Glutamatergic neuron (in vitro differentiated cells): ENCODE data around the gene ENO1. TPM values are rescaled to one million over a fixed set of nuclear protein-coding genes. Genes with fewer than 3 reads are reported as not detected.

ENCODE experiments used
- DNase-seq: peaks from one replicate; pipeline ENCODE4 v3.0.0; 2022
- H3K27ac Mint-ChIP-seq: one replicate; pipeline ENCODE4 v1.8.0; 2020; ENCODE audit warnings: mild to moderate bottlenecking, mixed read lengths, inconsistent platforms; ENCODE audit not compliant: unreplicated experiment
- H3K27me3 Mint-ChIP-seq: one replicate; pipeline ENCODE4 v1.8.0; 2020; ENCODE audit warnings: mild to moderate bottlenecking, moderate library complexity, mixed read lengths, inconsistent platforms; ENCODE audit not compliant: unreplicated experiment
- H3K36me3 Mint-ChIP-seq: one replicate; pipeline ENCODE4 v1.8.0; 2020; ENCODE audit warnings: mild to moderate bottlenecking, mixed read lengths, inconsistent platforms; ENCODE audit not compliant: unreplicated experiment
- H3K4me1 Mint-ChIP-seq: one replicate; pipeline ENCODE4 v1.8.0; 2020; ENCODE audit warnings: mild to moderate bottlenecking, low read depth, mixed read lengths, inconsistent platforms; ENCODE audit not compliant: unreplicated experiment
- H3K4me3 Mint-ChIP-seq: one replicate; pipeline ENCODE4 v1.8.0; 2020; ENCODE audit warnings: mild to moderate bottlenecking, mixed read lengths, inconsistent platforms; ENCODE audit not compliant: unreplicated experiment
- H3K9me3 Mint-ChIP-seq: one replicate; pipeline ENCODE4 v1.8.0; 2020; ENCODE audit warnings: mild to moderate bottlenecking, moderate library complexity, mixed read lengths, inconsistent platforms; ENCODE audit not compliant: unreplicated experiment
- total RNA-seq: library from RNA; stranded (reverse); fragmentation: NEBNext Ultra II Directional; extraction: Animal tissue kit (Norgen Biotek cat#: 25700); gene quantifications from one replicate; pipeline ENCODE4 v1.2.1, GENCODE V29; 2021; ENCODE audit not compliant: unreplicated experiment
- TF ChIP-seq, protein P1 (sequence below): fragments of 200-600 bp; sonication (generic); IDR thresholded peaks from one replicate; pipeline ENCODE4 v1.5.0; 2021; ENCODE audit not compliant: partially characterized antibody, unreplicated experiment

ENO1 gene
- total RNA-seq, 1 donor from 2014 or later: 357 TPM

DNA sequence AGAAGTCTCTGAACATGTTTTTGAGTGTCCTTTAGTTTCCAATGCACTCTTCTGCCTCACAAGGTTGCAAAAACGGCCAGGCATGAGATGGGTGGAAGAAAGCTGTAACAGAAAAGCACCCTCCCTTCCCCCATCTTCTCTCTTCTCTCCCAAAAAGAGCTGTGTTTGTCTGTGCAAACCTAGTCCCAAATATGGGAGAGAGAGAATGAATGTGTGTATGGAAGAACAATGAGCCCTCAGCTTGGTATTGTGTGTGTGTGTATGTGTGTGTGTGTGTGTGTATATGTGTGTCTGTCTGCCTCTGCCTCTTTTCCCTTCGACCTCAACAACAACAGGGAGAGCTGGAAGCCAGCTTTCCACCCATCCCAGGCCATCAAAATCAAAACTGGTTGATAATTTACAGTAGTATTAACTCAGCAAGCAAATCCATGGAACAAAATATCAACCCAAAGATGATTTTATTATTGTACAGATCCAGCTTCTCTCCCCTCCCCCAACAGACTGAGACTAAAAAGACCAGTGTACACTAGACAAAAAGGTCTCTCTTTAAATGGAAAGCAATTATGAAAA lies 62.8 kb downstream of the ENO1 start:
- peak overlapping the region; percentile 100 for H3K27ac Mint-ChIP-seq
- H3K4me1 Mint-ChIP-seq: peaks cover 28% of the 10 kb centered on the region
- no peak for DNase-seq
- H3K36me3 Mint-ChIP-seq: no peaks in the 10 kb centered on the region
- peaks cover 20% of the 10 kb centered on the region for H3K27me3 Mint-ChIP-seq
- peak overlapping the region; percentile 100 for H3K4me3 Mint-ChIP-seq
- H3K9me3 Mint-ChIP-seq: peaks cover 25% of the 10 kb centered on the region
- TF ChIP-seq, protein P1, sequence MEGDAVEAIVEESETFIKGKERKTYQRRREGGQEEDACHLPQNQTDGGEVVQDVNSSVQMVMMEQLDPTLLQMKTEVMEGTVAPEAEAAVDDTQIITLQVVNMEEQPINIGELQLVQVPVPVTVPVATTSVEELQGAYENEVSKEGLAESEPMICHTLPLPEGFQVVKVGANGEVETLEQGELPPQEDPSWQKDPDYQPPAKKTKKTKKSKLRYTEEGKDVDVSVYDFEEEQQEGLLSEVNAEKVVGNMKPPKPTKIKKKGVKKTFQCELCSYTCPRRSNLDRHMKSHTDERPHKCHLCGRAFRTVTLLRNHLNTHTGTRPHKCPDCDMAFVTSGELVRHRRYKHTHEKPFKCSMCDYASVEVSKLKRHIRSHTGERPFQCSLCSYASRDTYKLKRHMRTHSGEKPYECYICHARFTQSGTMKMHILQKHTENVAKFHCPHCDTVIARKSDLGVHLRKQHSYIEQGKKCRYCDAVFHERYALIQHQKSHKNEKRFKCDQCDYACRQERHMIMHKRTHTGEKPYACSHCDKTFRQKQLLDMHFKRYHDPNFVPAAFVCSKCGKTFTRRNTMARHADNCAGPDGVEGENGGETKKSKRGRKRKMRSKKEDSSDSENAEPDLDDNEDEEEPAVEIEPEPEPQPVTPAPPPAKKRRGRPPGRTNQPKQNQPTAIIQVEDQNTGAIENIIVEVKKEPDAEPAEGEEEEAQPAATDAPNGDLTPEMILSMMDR: no peak

DNA sequence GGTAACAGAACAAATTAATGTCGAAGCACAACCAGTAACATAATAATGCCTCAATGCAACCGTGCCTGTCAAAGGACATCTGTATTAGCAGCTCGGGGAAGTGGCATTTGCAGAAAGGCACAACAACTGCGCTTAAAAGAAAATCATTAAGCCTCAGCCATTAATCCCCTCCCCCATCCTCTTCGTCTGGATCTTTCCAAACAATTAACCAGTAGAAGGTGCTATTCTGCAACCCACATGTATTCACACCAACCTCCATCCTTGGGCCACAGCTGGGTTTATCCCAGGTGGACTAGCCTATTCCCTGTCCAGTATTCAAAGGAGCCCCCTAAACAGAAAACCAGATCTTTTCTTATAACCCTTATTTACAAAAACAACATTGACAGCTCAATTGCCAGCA lies 63.6 kb downstream of the ENO1 start:
- DNase-seq: peak; percentile 37
- Mint-ChIP-seq H3K27ac (peak overlapping the region; percentile 100), H3K27me3 (peaks cover 20% of the 10 kb centered on the region), H3K9me3 (peaks cover 25% of the 10 kb centered on the region), H3K4me3 (peak overlapping the region; percentile 100), H3K4me1 (peaks cover 30% of the 10 kb centered on the region), H3K36me3 (no peaks in the 10 kb centered on the region)
- TF ChIP-seq, protein P1: no peak

DNA sequence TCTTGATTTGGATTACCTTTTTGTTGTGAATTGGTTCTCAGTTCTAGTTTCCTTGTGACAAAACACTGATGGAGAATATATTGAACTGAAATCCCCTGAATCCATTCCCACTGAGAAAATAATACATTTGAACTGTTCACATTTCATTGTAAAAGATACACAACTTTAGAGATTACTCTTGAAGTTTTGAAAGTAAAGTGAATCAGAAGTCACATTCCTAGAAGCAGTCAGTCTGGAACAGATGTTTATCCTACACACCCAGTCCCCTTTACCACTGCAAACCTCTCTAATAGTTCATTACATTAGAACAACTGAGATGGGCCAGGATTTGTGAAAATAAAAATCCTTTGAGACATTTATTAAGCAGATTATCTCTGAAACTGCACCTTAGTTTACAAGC lies 64.5 kb downstream of the ENO1 start:
- peaks cover 25% of the 10 kb centered on the region for H3K9me3 Mint-ChIP-seq
- TF ChIP-seq, protein P1: no peak
- H3K4me1 Mint-ChIP-seq: peaks cover 30% of the 10 kb centered on the region
- H3K27me3 Mint-ChIP-seq: peaks cover 20% of the 10 kb centered on the region
- peak overlapping the region; percentile 100 for H3K4me3 Mint-ChIP-seq
- peak overlapping the region; percentile 100 for H3K27ac Mint-ChIP-seq
- DNase-seq: no peak
- no peaks in the 10 kb centered on the region for H3K36me3 Mint-ChIP-seq

DNA sequence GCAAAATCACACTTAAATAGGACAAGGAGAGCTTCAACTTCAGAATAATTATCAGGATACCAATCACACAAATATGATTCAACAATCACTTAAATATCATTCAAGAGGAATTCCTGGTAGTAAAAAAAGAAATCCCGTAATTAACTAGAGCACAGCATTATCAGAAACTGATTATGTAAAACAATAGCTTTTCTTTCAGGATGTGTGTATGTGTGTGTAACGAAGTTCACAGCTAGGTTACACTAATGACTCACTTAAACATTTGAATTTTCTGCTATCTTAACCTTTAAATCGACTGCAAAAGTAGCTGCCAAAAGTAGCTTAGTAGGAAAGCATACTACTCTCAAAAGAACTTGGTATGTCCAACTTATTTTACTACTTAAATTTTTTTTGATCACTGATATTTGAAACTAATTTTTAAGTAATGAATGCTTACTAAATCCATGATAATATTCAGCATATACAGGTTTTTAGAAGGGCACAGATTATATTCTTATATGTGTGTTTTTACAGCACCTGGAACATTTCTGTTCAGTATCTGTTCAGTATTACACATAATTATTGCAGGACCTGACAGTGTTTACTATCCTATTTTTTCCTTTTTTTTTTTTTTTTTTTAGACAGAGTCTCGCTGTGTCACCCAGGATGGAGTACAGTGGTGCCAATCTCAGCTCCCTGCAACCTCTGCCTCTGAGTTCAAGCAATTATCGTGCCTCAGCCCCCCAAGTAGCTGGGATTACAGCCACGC lies 65.3 kb downstream of the ENO1 start:
- Mint-ChIP-seq H3K4me3 (peak overlapping the region; percentile 100), H3K4me1 (peaks cover 29% of the 10 kb centered on the region), H3K36me3 (no peaks in the 10 kb centered on the region), H3K27ac (peak overlapping the region; percentile 6), H3K9me3 (peaks cover 25% of the 10 kb centered on the region), H3K27me3 (peaks cover 20% of the 10 kb centered on the region)
- no peak for DNase-seq
- TF ChIP-seq, protein P1: no peak

DNA sequence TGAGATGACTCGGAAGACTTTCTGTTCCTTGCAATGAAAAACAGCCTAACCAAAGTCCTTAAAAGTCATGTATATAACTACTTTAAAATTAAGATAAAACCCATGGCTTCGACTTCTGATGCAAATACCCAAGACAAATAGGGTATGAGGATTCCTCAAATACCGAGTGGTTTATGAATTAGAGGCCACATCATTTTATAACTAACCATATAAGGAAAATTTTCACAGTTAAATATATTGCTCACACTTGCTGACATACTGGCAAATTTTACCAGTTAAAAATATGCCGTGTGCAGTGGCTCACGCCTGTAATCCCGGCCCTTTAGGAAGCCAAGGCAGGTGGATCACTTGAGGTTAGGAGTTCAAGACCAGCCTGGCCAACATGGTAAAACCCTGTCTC lies 66.4 kb downstream of the ENO1 start:
- peak overlapping the region; percentile 42 for H3K4me3 Mint-ChIP-seq
- no peak for DNase-seq
- H3K4me1 Mint-ChIP-seq: peaks cover 30% of the 10 kb centered on the region
- TF ChIP-seq, protein P1: no peak
- peaks cover 14% of the 10 kb centered on the region for H3K27me3 Mint-ChIP-seq
- H3K27ac Mint-ChIP-seq: peak overlapping the region; percentile 28
- no peaks in the 10 kb centered on the region for H3K36me3 Mint-ChIP-seq
- peaks cover 26% of the 10 kb centered on the region for H3K9me3 Mint-ChIP-seq
